Activated naive CD4-positive, alpha-beta T cell (primary cell): Measurements from ENCODE around the gene GRM7.

ENCODE experiments used
- DNase-seq, 4 experiments: peaks; one replicate each; lab custom pipeline; 2025; lab: John Stamatoyannopoulos, UW

GRM7 gene

GRCh38 chr3:7241584-7242302 is 380.8 kb downstream of the GRM7 start:
- no peak for DNase-seq

GRCh38 chr3:7242303-7242635 is 381.4 kb downstream of the GRM7 start:
- DNase-seq, result no peak

- no peak for DNase-seq
Measured at GRCh38 chr3:7249493-7250076, 388.7 kb downstream of the GRM7 start.

GRCh38 chr3:7254251-7254650 is 393.3 kb downstream of the GRM7 start:
- no peak for DNase-seq

GRCh38 chr3:7260975-7261374 is 400.1 kb downstream of the GRM7 start:
- no peak for DNase-seq

- DNase-seq, result no peak
Measured at GRCh38 chr3:7263347-7264195, 402.7 kb downstream of the GRM7 start.

GRCh38 chr3:7264196-7264526 is 403.2 kb downstream of the GRM7 start:
- DNase-seq, result no peak

- DNase-seq, result no peak
Measured at GRCh38 chr3:7265736-7266135, 404.8 kb downstream of the GRM7 start.

- no peak for DNase-seq
Measured at GRCh38 chr3:7266551-7266950, 405.6 kb downstream of the GRM7 start.

GRCh38 chr3:7270731-7271130 is 409.8 kb downstream of the GRM7 start:
- no peak for DNase-seq

- DNase-seq, result no peak
Measured at GRCh38 chr3:7271631-7272030, 410.7 kb downstream of the GRM7 start.

- DNase-seq, result no peak
Measured at GRCh38 chr3:7272203-7272602, 411.3 kb downstream of the GRM7 start.

GRCh38 chr3:7275396-7275795 is 414.5 kb downstream of the GRM7 start:
- no peak for DNase-seq

- no peak for DNase-seq
Measured at GRCh38 chr3:7280318-7280717, 419.4 kb downstream of the GRM7 start.

- no peak for DNase-seq
Measured at GRCh38 chr3:7282988-7283387, 422.1 kb downstream of the GRM7 start.

- no peak for DNase-seq
Measured at GRCh38 chr3:7285505-7285904, 424.6 kb downstream of the GRM7 start.

- DNase-seq, result no peak
Measured at GRCh38 chr3:7288133-7288532, 427.2 kb downstream of the GRM7 start.

GRCh38 chr3:7289121-7289520 is 428.2 kb downstream of the GRM7 start:
- DNase-seq, result no peak

- no peak for DNase-seq
Measured at GRCh38 chr3:7290077-7290825, 429.3 kb downstream of the GRM7 start.

- no peak for DNase-seq
Measured at GRCh38 chr3:7292362-7292761, 431.4 kb downstream of the GRM7 start.

- DNase-seq, result no peak
Measured at GRCh38 chr3:7293286-7293685, 432.4 kb downstream of the GRM7 start.

- no peak for DNase-seq
Measured at GRCh38 chr3:7305561-7305960, 444.6 kb downstream of the GRM7 start.

- no peak for DNase-seq
Measured at GRCh38 chr3:7306901-7307300, 446.0 kb downstream of the GRM7 start.
